ENCODE results near the gene CCDC136.

CCDC136 gene

GRCh38 chr7:128871050-128871449 is 79.3 kb downstream of the CCDC136 start:
- DNase-seq (ENCODE audit: low read depth), result no peak
- TF ChIP-seq, protein P1, sequence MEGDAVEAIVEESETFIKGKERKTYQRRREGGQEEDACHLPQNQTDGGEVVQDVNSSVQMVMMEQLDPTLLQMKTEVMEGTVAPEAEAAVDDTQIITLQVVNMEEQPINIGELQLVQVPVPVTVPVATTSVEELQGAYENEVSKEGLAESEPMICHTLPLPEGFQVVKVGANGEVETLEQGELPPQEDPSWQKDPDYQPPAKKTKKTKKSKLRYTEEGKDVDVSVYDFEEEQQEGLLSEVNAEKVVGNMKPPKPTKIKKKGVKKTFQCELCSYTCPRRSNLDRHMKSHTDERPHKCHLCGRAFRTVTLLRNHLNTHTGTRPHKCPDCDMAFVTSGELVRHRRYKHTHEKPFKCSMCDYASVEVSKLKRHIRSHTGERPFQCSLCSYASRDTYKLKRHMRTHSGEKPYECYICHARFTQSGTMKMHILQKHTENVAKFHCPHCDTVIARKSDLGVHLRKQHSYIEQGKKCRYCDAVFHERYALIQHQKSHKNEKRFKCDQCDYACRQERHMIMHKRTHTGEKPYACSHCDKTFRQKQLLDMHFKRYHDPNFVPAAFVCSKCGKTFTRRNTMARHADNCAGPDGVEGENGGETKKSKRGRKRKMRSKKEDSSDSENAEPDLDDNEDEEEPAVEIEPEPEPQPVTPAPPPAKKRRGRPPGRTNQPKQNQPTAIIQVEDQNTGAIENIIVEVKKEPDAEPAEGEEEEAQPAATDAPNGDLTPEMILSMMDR (conservative IDR thresholded peaks at IDR 0.05; ENCODE audit: control insufficient read depth, insufficient read depth, low read depth, low read length), result no peak
- no peak overlapping the region for H3K4me3 ChIP-seq (ENCODE audit: control insufficient read depth, low read depth, low read length)

Data from fibroblast of mammary gland (primary cell).